Kidney epithelial cell (primary cell): ENCODE results near the gene IFT27. TPM values are rescaled to one million over a fixed set of nuclear protein-coding genes. Genes with fewer than 3 reads are reported as not detected.

Source experiments
- DNase-seq: peaks from one replicate; pipeline ENCODE4 v3.0.0-alpha.2; 2010; ENCODE audit warnings: low read depth
- H3K27me3 ChIP-seq: 2 replicates; pipeline ENCODE4 v1.6.0; 2011; ENCODE audit warnings: low read length; ENCODE audit not compliant: control insufficient read depth, insufficient read depth
- H3K36me3 ChIP-seq: 2 replicates; pipeline ENCODE4 v1.5.1; 2011; ENCODE audit warnings: low read length; ENCODE audit not compliant: control insufficient read depth, insufficient read depth
- H3K4me3 ChIP-seq: 2 replicates; pipeline ENCODE4 v1.5.1; 2011; ENCODE audit warnings: low read depth, mild to moderate bottlenecking, control low read depth, low read length
- CTCF ChIP-seq: IDR thresholded peaks from 2 replicates; pipeline ENCODE4 v1.5.1; 2011; ENCODE audit warnings: mild to moderate bottlenecking, moderate library complexity, low read length, control low read depth, inconsistent platforms; ENCODE audit not compliant: insufficient read depth, poor library complexity, severe bottlenecking
- total RNA-seq: library from RNA; depleted of rRNA; stranded (reverse); fragments of >200 nt; gene quantifications from 2 replicates; pipeline ENCODE4 v1.2.3, GENCODE V29; 2015

IFT27 gene
- total RNA-seq, 1 donor from 2014 or later = 26.5 TPM

GRCh38 chr22:36764060-36764459 is 11.9 kb downstream of the IFT27 start:
- Histone ChIP-seq H3K36me3 (no peaks in the 10 kb centered on the region), H3K4me3 (no peak overlapping the region), H3K27me3 (no peaks in the 10 kb centered on the region)
- TF ChIP-seq CTCF = no peak
- DNase-seq = no peak

GRCh38 chr22:36763576-36763975 is 12.3 kb downstream of the IFT27 start:
- no peak for DNase-seq

GRCh38 chr22:36762687-36763260 is 13.1 kb downstream of the IFT27 start:
- Histone ChIP-seq H3K4me3 (no peak overlapping the region), H3K27me3 (no peaks in the 10 kb centered on the region), H3K36me3 (no peaks in the 10 kb centered on the region)
- DNase-seq = no peak
- no peak for TF ChIP-seq CTCF

More at GRCh38 chr22:36763576-36763975, 12.3 kb downstream of the IFT27 start:
- TF ChIP-seq CTCF = no peak
- H3K36me3 ChIP-seq = no peaks in the 10 kb centered on the region
- no peaks in the 10 kb centered on the region for H3K27me3 ChIP-seq
- no peak overlapping the region for H3K4me3 ChIP-seq

- no peak for TF ChIP-seq CTCF
- no peak overlapping the region for H3K4me3 ChIP-seq
- no peaks in the 10 kb centered on the region for H3K36me3 ChIP-seq
- no peaks in the 10 kb centered on the region for H3K27me3 ChIP-seq
- DNase-seq = no peak
These were observed 14.2 kb downstream of the IFT27 start for GRCh38 chr22:36761553-36762240.

- TF ChIP-seq CTCF = no peak
- Histone ChIP-seq H3K4me3 (no peak overlapping the region), H3K36me3 (no peaks in the 10 kb centered on the region), H3K27me3 (peaks cover 5% of the 10 kb centered on the region)
- DNase-seq = no peak
These were observed 15.1 kb downstream of the IFT27 start for GRCh38 chr22:36760786-36761185.
